Astrocyte (in vitro differentiated cells and primary cell): ENCODE data around the gene MLST8. TPM values are rescaled to one million over a fixed set of nuclear protein-coding genes. Genes with fewer than 3 reads are reported as not detected.

Source experiments
- DNase-seq: peaks from one replicate; pipeline ENCODE4 v3.0.0-alpha.2; 2010; ENCODE audit warnings: low read depth
- FAIRE-seq: peaks from 2 replicates; lab custom pipeline; 2011; peaks lifted over from hg19 to GRCh38; lab: Jason Lieb, UNC
- H2AFZ ChIP-seq: 2 replicates; pipeline ENCODE4 v1.6.0; 2012; ENCODE audit warnings: low read depth, low read length, inconsistent platforms
- H3K27ac ChIP-seq: 2 replicates; pipeline ENCODE4 v1.5.1; 2011; ENCODE audit warnings: low read depth, low read length, inconsistent platforms
- H3K27me3 ChIP-seq: 2 replicates; pipeline ENCODE4 v1.6.0; 2011; ENCODE audit warnings: low read length, inconsistent platforms; ENCODE audit not compliant: insufficient read depth
- H3K36me3 ChIP-seq: 2 replicates; pipeline ENCODE4 v1.5.1; 2011; ENCODE audit warnings: low read length, inconsistent platforms; ENCODE audit not compliant: insufficient read depth
- H3K4me1 ChIP-seq: 2 replicates; pipeline ENCODE4 v1.5.1; 2011; ENCODE audit warnings: low read length, inconsistent platforms; ENCODE audit not compliant: insufficient read depth
- H3K4me2 ChIP-seq: 2 replicates; pipeline ENCODE4 v1.6.0; 2012; ENCODE audit warnings: low read length, inconsistent platforms
- H3K4me3 ChIP-seq: 2 replicates; pipeline ENCODE4 v1.5.1; 2011; ENCODE audit warnings: low read depth, mild to moderate bottlenecking, low read length, inconsistent platforms; ENCODE audit not compliant: insufficient read depth
- H3K79me2 ChIP-seq: 2 replicates; pipeline ENCODE4 v1.6.0; 2012; ENCODE audit warnings: mild to moderate bottlenecking, low read length, inconsistent platforms; ENCODE audit not compliant: insufficient read depth
- H3K9ac ChIP-seq: 2 replicates; pipeline ENCODE4 v1.6.0; 2012; ENCODE audit warnings: mild to moderate bottlenecking, low read length, inconsistent platforms
- H3K9me3 ChIP-seq: 2 replicates; pipeline ENCODE4 v1.5.1; 2012; ENCODE audit warnings: low read depth, mild to moderate bottlenecking, low read length, inconsistent platforms; ENCODE audit not compliant: insufficient read depth
- H4K20me1 ChIP-seq: 2 replicates; pipeline ENCODE4 v1.6.0; 2012; ENCODE audit warnings: low read length, inconsistent platforms; ENCODE audit not compliant: insufficient read depth
- H3K27ac Mint-ChIP-seq: one replicate; pipeline ENCODE4 v1.8.0; 2021; ENCODE audit warnings: mild to moderate bottlenecking, mixed read lengths; ENCODE audit not compliant: unreplicated experiment
- H3K27me3 Mint-ChIP-seq: one replicate; pipeline ENCODE4 v1.8.0; 2021; ENCODE audit warnings: low read depth, mixed read lengths; ENCODE audit not compliant: unreplicated experiment
- H3K36me3 Mint-ChIP-seq: one replicate; pipeline ENCODE4 v1.8.0; 2021; ENCODE audit warnings: low read depth, mixed read lengths; ENCODE audit not compliant: unreplicated experiment
- H3K4me1 Mint-ChIP-seq: one replicate; pipeline ENCODE4 v1.8.0; 2021; ENCODE audit warnings: low read depth, mixed read lengths; ENCODE audit not compliant: unreplicated experiment
- H3K4me3 Mint-ChIP-seq: one replicate; pipeline ENCODE4 v1.8.0; 2021; ENCODE audit warnings: mild to moderate bottlenecking, moderate library complexity, mixed read lengths; ENCODE audit not compliant: unreplicated experiment
- H3K9me3 Mint-ChIP-seq: one replicate; pipeline ENCODE4 v1.8.0; 2021; ENCODE audit warnings: mild to moderate bottlenecking, mixed read lengths; ENCODE audit not compliant: unreplicated experiment
- CTCF ChIP-seq: IDR thresholded peaks from 2 replicates; pipeline ENCODE4 v1.5.1; 2011; ENCODE audit warnings: low read depth, mild to moderate bottlenecking, inconsistent platforms, low read length, moderate library complexity; ENCODE audit not compliant: insufficient read depth
- EZH2 ChIP-seq: IDR thresholded peaks from 2 replicates; pipeline ENCODE4 v1.6.1; 2012; ENCODE audit warnings: mild to moderate bottlenecking, low read length, inconsistent platforms; ENCODE audit not compliant: insufficient read depth
- total RNA-seq: library from RNA; stranded (reverse); gene quantifications from 2 replicates; pipeline ENCODE4 v1.2.1, GENCODE V29; 2021

Gene MLST8
- total RNA-seq, 1 donor from 2014 or later, result 34.7 TPM

GRCh38 chr16:2194852-2195321 is 10.4 kb upstream of the MLST8 start:
- Mint-ChIP-seq H3K9me3 (no peaks in the 10 kb centered on the region), H3K4me1 (no peaks in the 10 kb centered on the region), H3K36me3 (peaks cover 3% of the 10 kb centered on the region), H3K27ac (no peak overlapping the region), H3K4me3 (no peak overlapping the region), H3K27me3 (peaks cover 39% of the 10 kb centered on the region)
- no peaks in the 10 kb centered on the region for H3K36me3 ChIP-seq
- DNase-seq, result no peak
- no peak overlapping the region for H3K4me3 ChIP-seq
- H4K20me1 ChIP-seq, result peaks cover 11% of the 10 kb centered on the region
- no peak overlapping the region for H3K27ac ChIP-seq
- no peaks in the 10 kb centered on the region for H3K9me3 ChIP-seq
- TF ChIP-seq EZH2 (no peak), CTCF (no peak)
- no peak overlapping the region for H3K4me2 ChIP-seq
- H3K9ac ChIP-seq, result no peak overlapping the region
- no peak for FAIRE-seq
- no peaks in the 10 kb centered on the region for H3K79me2 ChIP-seq
- H3K27me3 ChIP-seq, result peaks cover 26% of the 10 kb centered on the region
- no peaks in the 10 kb centered on the region for H3K4me1 ChIP-seq
- H2AFZ ChIP-seq, result no peak overlapping the region

GRCh38 chr16:2195322-2196161 is 9.7 kb upstream of the MLST8 start:
- Histone ChIP-seq H3K9me3 (no peaks in the 10 kb centered on the region), H3K36me3 (no peaks in the 10 kb centered on the region), H3K79me2 (no peaks in the 10 kb centered on the region), H3K27ac (no peak overlapping the region), H3K4me1 (no peaks in the 10 kb centered on the region), H4K20me1 (peaks cover 11% of the 10 kb centered on the region), H3K4me2 (peak overlapping the region; percentile 70), H3K9ac (no peak overlapping the region), H3K4me3 (no peak overlapping the region), H2AFZ (no peak overlapping the region), H3K27me3 (peaks cover 26% of the 10 kb centered on the region)
- FAIRE-seq, result no peak
- no peaks in the 10 kb centered on the region for H3K4me1 Mint-ChIP-seq
- TF ChIP-seq EZH2 (peak; percentile 97), CTCF (no peak)
- H3K27ac Mint-ChIP-seq, result no peak overlapping the region
- DNase-seq, result no peak
- H3K9me3 Mint-ChIP-seq, result no peaks in the 10 kb centered on the region
- H3K27me3 Mint-ChIP-seq, result peaks cover 46% of the 10 kb centered on the region
- H3K36me3 Mint-ChIP-seq, result peaks cover 3% of the 10 kb centered on the region
- H3K4me3 Mint-ChIP-seq, result peak overlapping the region; percentile 40
